Measurements from ENCODE around the gene KREMEN1. TPM values are rescaled to one million over a fixed set of nuclear protein-coding genes. Genes with fewer than 3 reads are reported as not detected.

Gene KREMEN1
- total RNA-seq, 1 donor from 2014 or later, result 23.3 TPM

- DNase-seq, result no peak
- H3K27ac ChIP-seq, result no peak overlapping the region
- H3K9me3 ChIP-seq, result no peaks in the 10 kb centered on the region
- ATAC-seq, result no peak
- H3K4me1 ChIP-seq, result no peaks in the 10 kb centered on the region
- TF ChIP-seq CTCF (IDR thresholded peaks at IDR 0.05), result no peak
- H3K27me3 ChIP-seq, result no peaks in the 10 kb centered on the region
- H3K36me3 ChIP-seq, result no peaks in the 10 kb centered on the region
- intact Hi-C loops (cut with DNase I), result no loop called here
- H3K4me3 ChIP-seq, result no peak overlapping the region
Measured at GRCh38 chr22:29060931-29061330, 11.9 kb upstream of the KREMEN1 start.

- no peaks in the 10 kb centered on the region for H3K36me3 ChIP-seq
- no peaks in the 10 kb centered on the region for H3K27me3 ChIP-seq
- intact Hi-C loops (cut with DNase I), result no loop called here
- ATAC-seq (no peak), DNase-seq (no peak)
- no peaks in the 10 kb centered on the region for H3K9me3 ChIP-seq
- H3K27ac ChIP-seq, result no peak within 1 kb of the TSS
- H3K4me1 ChIP-seq, result no peaks in the 10 kb centered on the region
- no peak within 1 kb of the TSS for H3K4me3 ChIP-seq
- no peak for TF ChIP-seq CTCF (IDR thresholded peaks at IDR 0.05)
Measured at GRCh38 chr22:29061773-29062172, 11.1 kb upstream of the KREMEN1 start, which contains the start of gene C22orf31. TSS of gene C22orf31 (minus strand) at chr22:29061831. CDS start at chr22:29061792, 39 bp downstream.

GRCh38 chr22:29062286-29062821 lies 10.5 kb upstream of the KREMEN1 start:
- H3K27me3 ChIP-seq, result no peaks in the 10 kb centered on the region
- no peaks in the 10 kb centered on the region for H3K36me3 ChIP-seq
- H3K9me3 ChIP-seq, result no peaks in the 10 kb centered on the region
- H3K4me3 ChIP-seq, result no peak overlapping the region
- ATAC-seq (no peak), DNase-seq (no peak)
- intact Hi-C loops (cut with DNase I), result no loop called here
- no peaks in the 10 kb centered on the region for H3K4me1 ChIP-seq
- no peak for TF ChIP-seq CTCF (IDR thresholded peaks at IDR 0.05)
- H3K27ac ChIP-seq, result no peak overlapping the region

GRCh38 chr22:29065468-29066190 lies 7.2 kb upstream of the KREMEN1 start:
- no peak overlapping the region for H3K27ac ChIP-seq
- intact Hi-C loops (cut with DNase I), result no loop called here
- no peak for ATAC-seq

GRCh38 chr22:29069463-29069862 lies 3.4 kb upstream of the KREMEN1 start:
- DNase-seq (no peak), ATAC-seq (no peak)
- no peak overlapping the region for H3K27ac ChIP-seq
- intact Hi-C loops (cut with DNase I), result no loop called here
- no peaks in the 10 kb centered on the region for H3K36me3 ChIP-seq
- H3K27me3 ChIP-seq, result no peaks in the 10 kb centered on the region
- H3K4me1 ChIP-seq, result peaks cover 26% of the 10 kb centered on the region
- H3K4me3 ChIP-seq, result no peak overlapping the region
- H3K9me3 ChIP-seq, result no peaks in the 10 kb centered on the region
- TF ChIP-seq CTCF (IDR thresholded peaks at IDR 0.05), result no peak

More at GRCh38 chr22:29065468-29066190, 7.2 kb upstream of the KREMEN1 start:
- no peak for DNase-seq
- Histone ChIP-seq H3K4me1 (no peaks in the 10 kb centered on the region), H3K27me3 (no peaks in the 10 kb centered on the region), H3K4me3 (no peak overlapping the region), H3K36me3 (no peaks in the 10 kb centered on the region), H3K9me3 (no peaks in the 10 kb centered on the region)
- TF ChIP-seq CTCF (IDR thresholded peaks at IDR 0.05), result no peak

Measured in upper lobe of right lung (tissue), 1 donor.